Breast epithelium (tissue), 3 donors: ENCODE results near the gene DMXL2.

Experiments
- CTCF ChIP-seq, 3 donors: fragments of 450-650 bp; IDR thresholded peaks; one replicate each; pipeline ENCODE4 v1.5.1; 2016 to 2017; ENCODE audit warnings: antibody characterized with exemption in 3 of 3, mild to moderate bottlenecking in 3 of 3, moderate library complexity in 3 of 3
- POLR2AphosphoS5 ChIP-seq, 3 donors: sonication (generic); formaldehyde crosslinking; IDR thresholded peaks; one replicate each; pipeline ENCODE4 v1.6.1; 2017; ENCODE audit warnings: antibody characterized with exemption in 3 of 3

- TF ChIP-seq CTCF (IDR thresholded peaks at IDR 0.05) (no peak), POLR2AphosphoS5 (IDR thresholded peaks at IDR 0.05) (no peak)
These were observed 36.1 kb upstream of the DMXL2 start for GRCh38 chr15:51658664-51659063.
